Neural cell (in vitro differentiated cells): ENCODE data around the gene POLR1F. TPM values are rescaled to one million over a fixed set of nuclear protein-coding genes. Genes with fewer than 3 reads are reported as not detected.

Experiments used
- H2AFZ ChIP-seq: fragments of 200-600, 300-800 bp; sonication (generic), shearing (Covaris generic); 2 replicates; pipeline ENCODE4 v1.6.0; 2014; ENCODE audit warnings: low read depth, mild to moderate bottlenecking, antibody characterized with exemption, low read length, moderate library complexity
- H3F3A ChIP-seq: fragments of 200-600 bp; shearing (Covaris generic); 2 replicates; pipeline ENCODE4 v1.6.1; 2016; ENCODE audit warnings: mild to moderate bottlenecking, moderate library complexity, mixed read lengths, antibody characterized with exemption, low read length; ENCODE audit not compliant: insufficient read depth, poor library complexity, severe bottlenecking
- H3K27ac ChIP-seq: fragments of 200-600, 300-800 bp; sonication (generic), shearing (Covaris generic); 2 replicates; pipeline ENCODE4 v1.5.1; 2014; ENCODE audit warnings: mild to moderate bottlenecking, low read length, moderate library complexity
- H3K27me3 ChIP-seq: fragments of 300-800, 200-600 bp; sonication (generic), shearing (Covaris generic); 2 replicates; pipeline ENCODE4 v1.6.0; 2014; ENCODE audit warnings: mild to moderate bottlenecking, low read depth, low read length, moderate library complexity; ENCODE audit not compliant: insufficient read depth
- H3K36me3 ChIP-seq: fragments of 300-800, 200-600 bp; sonication (generic), shearing (Covaris generic); 2 replicates; pipeline ENCODE4 v1.5.1; 2014; ENCODE audit warnings: mild to moderate bottlenecking, antibody characterized with exemption, low read length, moderate library complexity; ENCODE audit not compliant: insufficient read depth
- H3K4me2 ChIP-seq: fragments of 300-800, 200-600 bp; sonication (generic), shearing (Covaris generic); 2 replicates; pipeline ENCODE4 v1.6.0; 2014; ENCODE audit warnings: mild to moderate bottlenecking, low read length
- H3K4me3 ChIP-seq: fragments of 300-800, 200-600 bp; sonication (generic), shearing (Covaris generic); 2 replicates; pipeline ENCODE4 v1.5.1; 2014; ENCODE audit warnings: mild to moderate bottlenecking, low read length, moderate library complexity
- H3K79me2 ChIP-seq: fragments of 200-600 bp; shearing (Covaris generic); replicated peaks from 2 replicates; pipeline ENCODE4 v1.6.0; 2014; ENCODE audit warnings: mild to moderate bottlenecking, low read length, moderate library complexity; ENCODE audit not compliant: insufficient read depth
- H3K9ac ChIP-seq: fragments of 300-800, 200-600 bp; sonication (generic), shearing (Covaris generic); 2 replicates; pipeline ENCODE4 v1.6.1; 2016; ENCODE audit warnings: mild to moderate bottlenecking, low read length, mixed read lengths
- H3K9me2 ChIP-seq: fragments of 200-600 bp; shearing (Covaris generic); 2 replicates; pipeline ENCODE4 v1.6.1; 2016; ENCODE audit warnings: mild to moderate bottlenecking, low read length, mixed read lengths; ENCODE audit not compliant: insufficient read depth
- H3K9me3 ChIP-seq: fragments of 200-600, 300-800 bp; sonication (generic), shearing (Covaris generic); 2 replicates; pipeline ENCODE4 v1.6.1; 2016; ENCODE audit warnings: mild to moderate bottlenecking, mixed run types, low read length, moderate library complexity, mixed read lengths
- H4K20me1 ChIP-seq: fragments of 200-600 bp; shearing (Covaris generic); 2 replicates; pipeline ENCODE4 v1.6.1; 2016; ENCODE audit warnings: mild to moderate bottlenecking, mixed run types; ENCODE audit not compliant: insufficient read depth
- CTCF ChIP-seq: fragments of 450-650 bp; IDR thresholded peaks from 2 replicates; pipeline ENCODE4 v1.5.1; 2014; ENCODE audit warnings: antibody characterized with exemption, mild to moderate bottlenecking, moderate library complexity; ENCODE audit not compliant: poor library complexity, severe bottlenecking
- EP300 ChIP-seq: fragments of 450-650 bp; conservative IDR thresholded peaks from 2 replicates; pipeline ENCODE4 v1.6.1; 2014; ENCODE audit warnings: antibody characterized with exemption, mild to moderate bottlenecking, moderate library complexity; ENCODE audit not compliant: poor library complexity, severe bottlenecking
- EZH2 ChIP-seq: fragments of 200-600, 300-800 bp; shearing (Covaris generic), sonication (generic); IDR thresholded peaks from 2 replicates; pipeline ENCODE4 v1.6.1; 2014; ENCODE audit warnings: antibody characterized with exemption, low read length, borderline replicate concordance, mild to moderate bottlenecking; ENCODE audit not compliant: insufficient read depth, poor library complexity, severe bottlenecking
- MXI1 ChIP-seq: fragments of 450-650 bp; conservative IDR thresholded peaks from 2 replicates; pipeline ENCODE4 v1.6.1; 2014; ENCODE audit warnings: antibody characterized with exemption, mild to moderate bottlenecking; ENCODE audit not compliant: poor library complexity, severe bottlenecking
- POLR2AphosphoS5 ChIP-seq: IDR thresholded peaks from 2 replicates; pipeline ENCODE4 v1.6.1; 2012
- RAD21 ChIP-seq: fragments of 450-650 bp; conservative IDR thresholded peaks from 2 replicates; pipeline ENCODE4 v1.6.1; 2014; ENCODE audit warnings: antibody characterized with exemption, mild to moderate bottlenecking, moderate library complexity
- REST ChIP-seq: IDR thresholded peaks from 2 replicates; pipeline ENCODE4 v1.6.1; 2012; ENCODE audit warnings: borderline replicate concordance
- SMC3 ChIP-seq: fragments of 450-650 bp; conservative IDR thresholded peaks from 2 replicates; pipeline ENCODE4 v1.6.1; 2014; ENCODE audit warnings: antibody characterized with exemption, mild to moderate bottlenecking, moderate library complexity; ENCODE audit not compliant: poor library complexity
- TAF1 ChIP-seq: IDR thresholded peaks from 2 replicates; pipeline ENCODE4 v1.6.1; 2012; ENCODE audit warnings: low read depth
- polyA plus RNA-seq: library from polyadenylated mRNA; depleted of rRNA; stranded (reverse); fragments of >200 nt; gene quantifications from 2 replicates; pipeline ENCODE4 v1.2.3, GENCODE V29; 2014

The POLR1F gene
- polyA plus RNA-seq, 1 donor from 2014 or later: 11.9 TPM

- H4K20me1 ChIP-seq: no peaks in the 10 kb centered on the region
- H3F3A ChIP-seq: no peaks in the 10 kb centered on the region
- H3K27me3 ChIP-seq: no peaks in the 10 kb centered on the region
- no peak overlapping the region for H3K4me2 ChIP-seq
- H3K79me2 ChIP-seq: no peaks in the 10 kb centered on the region
- H3K9me3 ChIP-seq: no peaks in the 10 kb centered on the region
- no peak overlapping the region for H3K9ac ChIP-seq
- H3K4me3 ChIP-seq: no peak overlapping the region
- no peaks in the 10 kb centered on the region for H3K36me3 ChIP-seq
- no peaks in the 10 kb centered on the region for H3K9me2 ChIP-seq
- TF ChIP-seq SMC3: no peak
- H2AFZ ChIP-seq: no peak overlapping the region
- H3K27ac ChIP-seq: no peak overlapping the region
Measured at GRCh38 chr7:19728716-19729115, 19.9 kb upstream of the POLR1F start.

GRCh38 chr7:19725770-19726169 is 16.9 kb upstream of the POLR1F start:
- no peak overlapping the region for H2AFZ ChIP-seq
- no peaks in the 10 kb centered on the region for H3K79me2 ChIP-seq
- no peak for TF ChIP-seq RAD21
- TF ChIP-seq MXI1: no peak
- TF ChIP-seq REST: no peak
- TF ChIP-seq EP300: no peak
- no peak for TF ChIP-seq EZH2
- TF ChIP-seq SMC3: no peak
- TF ChIP-seq TAF1: no peak
- TF ChIP-seq POLR2AphosphoS5: no peak
- no peak for TF ChIP-seq CTCF
- no peaks in the 10 kb centered on the region for H3K27me3 ChIP-seq
- no peak overlapping the region for H3K4me2 ChIP-seq
- no peak overlapping the region for H3K4me3 ChIP-seq
- H3K36me3 ChIP-seq: no peaks in the 10 kb centered on the region
- no peaks in the 10 kb centered on the region for H3F3A ChIP-seq
- no peaks in the 10 kb centered on the region for H3K9me2 ChIP-seq
- no peak overlapping the region for H3K27ac ChIP-seq
- no peak overlapping the region for H3K9ac ChIP-seq
- no peaks in the 10 kb centered on the region for H3K9me3 ChIP-seq
- no peaks in the 10 kb centered on the region for H4K20me1 ChIP-seq

GRCh38 chr7:19715499-19715898 is 6.7 kb upstream of the POLR1F start:
- H2AFZ ChIP-seq: no peak overlapping the region
- H3K9ac ChIP-seq: no peak overlapping the region
- H3K36me3 ChIP-seq: no peaks in the 10 kb centered on the region
- no peaks in the 10 kb centered on the region for H3F3A ChIP-seq
- no peaks in the 10 kb centered on the region for H3K9me3 ChIP-seq
- H3K27ac ChIP-seq: no peak overlapping the region
- H3K4me3 ChIP-seq: no peak overlapping the region
- H4K20me1 ChIP-seq: no peaks in the 10 kb centered on the region
- no peaks in the 10 kb centered on the region for H3K9me2 ChIP-seq
- TF ChIP-seq MXI1 (no peak), RAD21 (no peak), EZH2 (no peak), TAF1 (no peak), EP300 (no peak), SMC3 (no peak), CTCF (no peak), REST (no peak), POLR2AphosphoS5 (no peak)
- H3K79me2 ChIP-seq: no peaks in the 10 kb centered on the region
- no peaks in the 10 kb centered on the region for H3K27me3 ChIP-seq
- no peak overlapping the region for H3K4me2 ChIP-seq
